NCI-H2029 (cell line): ENCODE data around the gene MYBPC1.
"Not testable (repeated sequence)": the region's sequence is repeated elsewhere in the genome, so short reads cannot be mapped to it uniquely, and the experiment has no call there.

Experiments used
- DNase-seq: peaks from one replicate; lab custom pipeline; 2025; lab: John Stamatoyannopoulos, UW

MYBPC1 gene

GRCh38 chr12:101696251-101697196 is 101.8 kb downstream of the MYBPC1 start:
- DNase-seq: peak; percentile 3

- peak; percentile 53 for DNase-seq
These were observed 102.6 kb downstream of the MYBPC1 start, which contains the start of gene CHPT1 for GRCh38 chr12:101697197-101697929. TSS of gene CHPT1 (plus strand) at chr12:101697640. CDS start at chr12:101697862, 222 bp downstream.

- no peak for DNase-seq
These were observed 103.4 kb downstream of the MYBPC1 start for GRCh38 chr12:101697930-101698799.

GRCh38 chr12:101698800-101699347 is 104.1 kb downstream of the MYBPC1 start:
- no peak for DNase-seq

DNA sequence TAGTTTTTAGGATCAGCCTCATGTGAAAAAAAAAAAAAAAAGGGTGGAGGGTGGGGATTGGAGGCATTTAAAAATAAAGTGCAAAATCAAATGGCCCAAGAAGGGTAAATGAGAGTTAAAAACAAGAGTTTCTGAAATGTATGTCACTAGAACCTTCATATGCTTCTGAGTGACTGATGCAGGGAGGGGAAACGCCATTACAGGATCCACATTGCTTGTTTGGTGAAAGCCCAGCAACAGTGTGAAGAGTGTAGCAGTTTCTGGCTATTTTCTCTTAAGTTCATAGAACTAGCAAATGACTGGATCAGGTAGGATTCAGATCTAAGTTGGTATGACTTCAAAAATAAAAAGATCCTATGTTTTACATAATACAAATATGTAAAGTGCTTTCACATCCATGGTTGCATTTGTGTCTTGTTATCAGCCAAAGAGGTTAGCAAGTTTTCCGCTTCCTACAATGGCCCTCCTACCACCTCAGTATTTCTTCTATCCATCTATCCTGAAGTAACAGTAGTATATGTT is 105.6 kb downstream of the MYBPC1 start:
- DNase-seq: no peak

- no peak for DNase-seq
These were observed 108.7 kb downstream of the MYBPC1 start for GRCh38 chr12:101703487-101703886.

DNA sequence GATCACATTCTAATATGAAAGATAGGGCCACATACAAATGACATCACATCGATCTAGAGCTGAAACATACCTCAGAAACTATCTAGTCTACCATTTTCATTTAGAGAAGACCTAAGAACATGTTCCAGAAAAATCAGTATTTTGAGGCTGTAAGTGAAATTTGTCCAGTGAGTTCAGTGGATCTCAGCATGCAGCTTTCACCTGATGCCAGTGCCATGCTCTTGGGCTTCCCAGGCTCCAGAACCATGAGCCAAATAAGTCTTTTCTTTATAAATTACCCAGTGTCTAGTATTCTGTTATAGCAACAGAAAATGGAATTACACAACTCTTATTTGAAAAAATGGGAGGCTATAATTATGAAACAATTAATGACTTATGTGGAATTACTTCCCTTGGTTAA is 111.6 kb downstream of the MYBPC1 start:
- DNase-seq: no peak

DNA sequence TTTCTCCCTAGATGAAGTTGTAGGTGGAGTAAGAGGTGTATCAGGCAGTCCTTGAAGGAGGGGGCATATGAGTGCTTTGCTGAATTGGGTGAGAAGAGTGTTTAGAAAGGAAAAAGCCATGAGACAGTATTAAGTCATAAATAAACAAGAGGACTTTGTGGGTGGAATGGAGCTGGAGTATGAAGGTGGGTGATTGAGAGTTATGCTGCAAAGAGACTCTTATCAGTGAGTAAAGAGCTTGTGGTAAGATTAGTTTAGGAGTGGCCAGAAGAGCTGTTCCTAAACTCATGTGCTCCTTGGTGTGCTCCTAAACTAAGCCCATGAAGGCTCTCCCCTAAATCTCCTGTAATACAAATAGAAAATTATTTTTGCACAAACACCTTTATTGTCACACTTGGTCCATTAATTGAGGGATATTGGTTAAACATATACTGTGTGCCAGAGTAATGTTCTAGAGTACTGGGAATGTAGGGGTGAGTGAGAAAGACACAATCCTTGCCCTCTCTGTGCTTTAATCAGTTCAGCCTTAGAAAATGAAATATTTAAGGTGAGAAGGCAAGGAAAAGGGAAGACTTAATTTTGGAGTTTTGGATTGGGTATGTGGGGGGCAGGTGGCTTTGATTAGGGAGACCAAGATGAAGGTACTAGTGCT is 112.5 kb downstream of the MYBPC1 start:
- DNase-seq: no peak

DNA sequence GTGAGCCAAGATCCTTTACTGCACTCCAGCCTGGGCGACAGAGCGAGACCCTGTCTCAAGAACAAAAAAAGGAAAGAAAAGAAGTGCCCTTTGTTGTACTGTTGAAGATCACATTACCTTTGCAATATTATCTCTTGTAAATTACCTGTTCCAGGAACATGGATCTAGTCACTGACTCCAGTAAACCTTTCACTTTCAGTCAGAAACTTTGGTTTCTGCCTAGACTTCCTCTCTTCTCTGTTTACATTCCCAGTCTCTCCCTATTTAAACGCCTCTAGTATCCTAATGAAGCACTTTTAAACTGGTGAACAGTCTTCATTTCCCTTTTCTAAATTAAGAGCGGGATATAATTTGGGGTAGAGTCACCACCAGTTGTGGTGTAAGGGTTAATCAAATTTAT is 115.5 kb downstream of the MYBPC1 start:
- DNase-seq: no peak

GRCh38 chr12:101713059-101713682 is 118.4 kb downstream of the MYBPC1 start:
- no peak for DNase-seq

GRCh38 chr12:101713930-101714329 is 119.2 kb downstream of the MYBPC1 start:
- no peak for DNase-seq

GRCh38 chr12:101714877-101715444 is 120.2 kb downstream of the MYBPC1 start:
- no peak for DNase-seq

DNA sequence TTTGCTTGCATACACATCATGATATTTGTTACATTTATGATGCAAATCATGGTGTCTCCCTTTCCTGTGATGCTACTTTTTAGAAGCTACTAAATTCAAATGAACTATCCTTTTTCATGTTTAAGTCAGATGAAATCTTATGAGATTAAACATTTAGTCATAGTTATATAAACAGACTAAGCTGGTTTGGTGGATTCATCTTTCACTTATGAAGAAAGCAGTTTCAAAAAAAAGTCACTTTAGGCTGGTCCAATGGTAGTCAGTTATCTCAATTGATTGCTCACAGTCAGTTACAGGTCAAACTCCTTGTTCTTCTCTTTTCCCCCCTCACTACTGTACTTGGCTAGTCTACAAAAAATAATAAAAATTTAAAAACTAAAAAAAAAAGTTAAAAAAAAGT is 124.8 kb downstream of the MYBPC1 start:
- DNase-seq: no peak

GRCh38 chr12:101720118-101720517 is 125.3 kb downstream of the MYBPC1 start:
- no peak for DNase-seq

- no peak for DNase-seq
These were observed 127.6 kb downstream of the MYBPC1 start for GRCh38 chr12:101722392-101722791.

DNA sequence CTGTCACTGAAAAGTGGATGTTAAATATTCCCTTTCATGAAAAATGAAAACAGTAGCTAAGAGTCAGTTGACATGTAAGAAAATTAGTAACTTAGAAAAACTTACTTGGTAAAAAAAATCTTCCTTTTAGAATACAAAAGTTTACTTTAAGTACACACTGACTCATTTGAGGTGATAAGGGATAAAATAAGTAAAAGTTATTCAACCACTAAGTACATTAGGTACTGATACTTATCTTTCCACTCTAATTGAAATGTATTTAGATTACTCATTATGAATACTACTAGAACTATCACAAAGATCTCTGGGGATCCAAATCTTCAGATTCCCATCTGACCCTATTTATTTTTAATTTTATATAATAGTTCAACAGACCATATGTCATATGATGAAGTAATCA is 132.3 kb downstream of the MYBPC1 start:
- DNase-seq: no peak

DNA sequence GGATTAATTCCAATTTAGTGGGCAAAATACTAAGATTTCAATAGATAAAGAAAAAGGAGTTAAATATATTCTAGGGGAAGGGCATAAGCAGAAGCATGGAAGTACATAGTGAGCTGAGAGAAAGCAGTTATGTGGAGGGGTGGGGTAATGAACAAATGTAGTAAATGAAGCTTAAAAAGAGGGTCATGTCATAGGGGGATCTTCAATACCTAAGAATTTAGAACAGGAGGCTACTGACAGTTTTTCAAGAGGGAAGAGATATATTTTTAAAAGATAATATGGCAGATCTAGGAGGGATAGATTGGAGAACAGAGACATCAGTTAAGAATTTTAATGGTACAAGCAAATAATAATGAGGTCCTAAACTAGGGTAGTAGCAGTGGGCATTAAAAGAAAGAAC is 135.1 kb downstream of the MYBPC1 start:
- no peak for DNase-seq

DNA sequence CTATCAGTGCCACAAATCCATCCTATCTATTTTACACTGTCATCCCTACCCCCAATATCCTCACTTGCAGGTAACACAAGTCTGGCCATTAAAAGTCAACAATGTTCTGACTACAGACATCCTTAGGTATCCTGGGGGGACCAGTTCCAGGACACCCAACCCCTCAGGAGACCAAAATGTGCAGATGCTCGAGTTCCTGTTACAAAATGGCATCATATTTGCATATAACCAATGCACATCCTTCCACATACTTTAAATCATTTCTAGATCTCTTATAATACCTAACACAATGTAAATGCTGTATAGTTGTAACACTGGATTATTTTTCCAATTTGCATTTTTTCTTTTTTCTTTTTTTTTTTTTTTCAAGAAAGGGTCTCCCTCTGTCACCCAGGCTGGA is 137.5 kb downstream of the MYBPC1 start:
- DNase-seq: no peak

DNA sequence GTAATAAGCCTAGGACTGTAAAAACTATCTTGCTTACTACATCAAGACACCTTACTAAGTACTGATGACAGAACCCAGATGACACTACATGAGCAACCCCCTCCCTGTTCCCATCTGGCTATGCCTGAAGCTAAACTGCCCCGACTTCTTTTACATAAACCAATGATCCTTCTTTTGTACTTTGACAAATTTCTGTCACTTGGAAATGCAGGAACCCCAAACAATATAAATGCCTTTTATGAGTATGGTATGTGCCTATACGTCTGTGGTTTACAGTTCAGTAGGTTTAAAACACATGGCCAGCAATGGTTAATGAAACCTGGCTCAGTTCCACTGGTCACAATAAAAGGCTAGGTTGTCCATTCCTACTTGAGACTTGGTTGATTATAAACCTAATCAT is 138.4 kb downstream of the MYBPC1 start:
- no peak for DNase-seq

DNA sequence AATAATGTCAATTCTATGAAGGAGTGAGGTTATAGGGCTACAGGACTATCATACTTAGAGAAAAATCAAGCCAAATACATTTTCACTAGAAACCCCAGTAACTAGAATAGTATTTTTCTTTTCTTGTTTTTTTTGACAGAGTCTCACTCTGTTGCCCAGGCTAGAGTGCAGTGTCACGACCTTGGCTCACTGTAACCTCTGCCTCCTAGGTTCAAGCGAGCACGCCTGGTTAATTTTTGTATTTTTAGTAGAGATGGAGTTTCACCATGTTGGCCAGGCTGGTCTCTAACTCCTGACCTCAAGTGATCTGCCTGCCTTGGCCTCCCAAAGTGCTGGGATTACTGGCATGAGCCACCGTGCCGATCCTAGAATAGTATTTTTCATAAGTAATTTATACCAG is 139.7 kb downstream of the MYBPC1 start:
- DNase-seq: not testable (repeated sequence)
